Sciatic nerve (tissue), 2 donors: Measurements from ENCODE around the gene RALBP1. TPM values are rescaled to one million over a fixed set of nuclear protein-coding genes. Genes with fewer than 3 reads are reported as not detected.

ENCODE experiments used
- ATAC-seq: fragments of 200-7000 bp; cut with Tn5 transposase; one replicate; pipeline ENCODE4 v1.9.1; 2020; ENCODE audit warnings: mild to moderate bottlenecking, moderate library complexity
- DNase-seq: peaks from one replicate; pipeline ENCODE4 v3.0.0-alpha.2; 2020; ENCODE audit warnings: low spot score
- intact Hi-C: fragments of 100-400 bp; cut with DNase I; formaldehyde crosslinking; loops from one replicate; pipeline ENCODE4 v1.14.2; 2022
- total RNA-seq: library from RNA; stranded (reverse); fragmentation: NEBNext Ultra II Directional; extraction: Animal tissue kit (Norgen Biotek cat#: 25700); gene quantifications from one replicate; pipeline ENCODE4 v1.2.1, GENCODE V29; 2021
- donor health status: DM: no; HTN: no; CAD: no.
- donor health status: DM: no; HTN: no; CAD: no.

RALBP1 gene
- total RNA-seq, 1 donor from 2014 or later, result 74.2 TPM

GRCh38 chr18:9536354-9537152, 61.2 kb downstream of the RALBP1 start:
- no peak for DNase-seq
- intact Hi-C loops, result no loop called here
- ATAC-seq, result peak; percentile 5

- intact Hi-C loops, result no loop called here
Observed at GRCh38 chr18:9537677-9538076, 62.4 kb downstream of the RALBP1 start.

GRCh38 chr18:9539283-9539682, 64.0 kb downstream of the RALBP1 start:
- DNase-seq, result no peak
- no peak for ATAC-seq
- intact Hi-C loops, result no loop called here

More at GRCh38 chr18:9537677-9538076, 62.4 kb downstream of the RALBP1 start:
- no peak for DNase-seq
- no peak for ATAC-seq

GRCh38 chr18:9539938-9540337, 64.6 kb downstream of the RALBP1 start:
- ATAC-seq (no peak), DNase-seq (no peak)
- intact Hi-C loops, result no loop called here

GRCh38 chr18:9542924-9543323, 67.6 kb downstream of the RALBP1 start:
- intact Hi-C loops, result no loop called here
- no peak for DNase-seq
- ATAC-seq, result no peak

GRCh38 chr18:9545029-9545428, 69.7 kb downstream of the RALBP1 start:
- intact Hi-C loops, result no loop called here
- ATAC-seq, result no peak
- no peak for DNase-seq

- intact Hi-C loops, result no loop called here
- no peak for ATAC-seq
- DNase-seq, result no peak
Observed at GRCh38 chr18:9546468-9546867, 71.2 kb downstream of the RALBP1 start.

GRCh38 chr18:9547782-9548181, 72.5 kb downstream of the RALBP1 start:
- intact Hi-C loops, result no loop called here
- ATAC-seq, result no peak

GRCh38 chr18:9549405-9549804, 74.1 kb downstream of the RALBP1 start:
- intact Hi-C loops, result no loop called here
- no peak for DNase-seq
- no peak for ATAC-seq

More at GRCh38 chr18:9547782-9548181, 72.5 kb downstream of the RALBP1 start:
- no peak for DNase-seq

- ATAC-seq, result no peak
- intact Hi-C loops, result no loop called here
- DNase-seq, result no peak
Observed at GRCh38 chr18:9550429-9550828, 75.1 kb downstream of the RALBP1 start.

GRCh38 chr18:9552191-9552590, 76.9 kb downstream of the RALBP1 start:
- no peak for ATAC-seq

GRCh38 chr18:9552616-9553015, 77.3 kb downstream of the RALBP1 start:
- ATAC-seq, result no peak
- intact Hi-C loops, result no loop called here
- no peak for DNase-seq

More at GRCh38 chr18:9552191-9552590, 76.9 kb downstream of the RALBP1 start:
- DNase-seq, result no peak
- intact Hi-C loops, result no loop called here

GRCh38 chr18:9557250-9557943, 82.1 kb downstream of the RALBP1 start:
- no peak for DNase-seq
- intact Hi-C loops, result no loop called here
- ATAC-seq, result no peak

- intact Hi-C loops, result no loop called here
- DNase-seq (no peak), ATAC-seq (no peak)
Observed at GRCh38 chr18:9558387-9559064, 83.2 kb downstream of the RALBP1 start.

GRCh38 chr18:9559253-9559652, 83.9 kb downstream of the RALBP1 start:
- intact Hi-C loops, result no loop called here
- no peak for ATAC-seq
- DNase-seq, result no peak

GRCh38 chr18:9561759-9562158, 86.4 kb downstream of the RALBP1 start:
- DNase-seq (no peak), ATAC-seq (no peak)
- intact Hi-C loops, result no loop called here

GRCh38 chr18:9562584-9562983, 87.3 kb downstream of the RALBP1 start:
- ATAC-seq (no peak), DNase-seq (no peak)
- intact Hi-C loops, result no loop called here

GRCh38 chr18:9563331-9563730, 88.0 kb downstream of the RALBP1 start:
- DNase-seq (no peak), ATAC-seq (no peak)
- intact Hi-C loops, result no loop called here

- intact Hi-C loops, result no loop called here
- DNase-seq, result no peak
- ATAC-seq, result no peak
Observed at GRCh38 chr18:9565407-9565806, 90.1 kb downstream of the RALBP1 start.

- intact Hi-C loops, result no loop called here
- ATAC-seq, result no peak
Observed at GRCh38 chr18:9568186-9568585, 92.9 kb downstream of the RALBP1 start.

More at GRCh38 chr18:9568186-9568585, 92.9 kb downstream of the RALBP1 start:
- DNase-seq, result no peak
